Fibroblast of gingiva (primary cell): ENCODE data around the gene SPEM1.

Experiments
- DNase-seq: peaks from one replicate; pipeline ENCODE4 v3.0.0-alpha.2; 2011; ENCODE audit warnings: low read depth

SPEM1 gene

DNA sequence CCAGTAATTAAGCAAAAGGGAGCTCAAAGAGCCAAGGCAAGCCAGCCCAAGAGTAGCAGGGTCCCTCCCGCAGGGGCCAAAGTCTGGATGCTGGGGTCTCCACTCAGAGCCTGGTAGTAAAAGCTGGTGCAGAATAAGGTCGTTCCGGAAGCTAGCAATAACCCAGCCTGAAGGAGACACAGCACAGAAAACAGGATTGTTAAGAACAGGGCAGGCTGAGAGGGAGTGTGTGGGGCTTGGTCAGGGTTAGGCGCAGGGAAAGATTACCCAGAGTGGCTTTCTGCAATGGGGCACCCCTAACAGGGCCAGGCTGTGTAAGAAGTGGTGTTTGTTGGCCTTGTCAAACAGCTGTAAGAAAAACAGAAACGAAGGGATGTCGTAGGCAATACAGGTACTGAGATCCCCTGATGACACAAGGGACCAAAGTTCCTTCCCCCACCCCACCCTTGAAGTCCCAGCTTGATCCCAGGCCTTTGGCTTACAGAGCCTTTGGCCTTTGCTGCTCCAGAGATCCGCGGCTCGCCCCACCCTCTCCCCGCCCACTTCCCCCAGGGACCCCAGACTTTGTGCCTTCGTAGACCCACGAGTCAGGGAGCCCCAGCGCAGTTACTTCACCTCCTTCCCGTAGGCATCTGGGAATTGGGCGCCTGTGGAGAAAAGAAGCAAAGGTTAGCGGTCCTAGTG is 16.9 kb upstream of the SPEM1 start:
- DNase-seq: no peak

DNA sequence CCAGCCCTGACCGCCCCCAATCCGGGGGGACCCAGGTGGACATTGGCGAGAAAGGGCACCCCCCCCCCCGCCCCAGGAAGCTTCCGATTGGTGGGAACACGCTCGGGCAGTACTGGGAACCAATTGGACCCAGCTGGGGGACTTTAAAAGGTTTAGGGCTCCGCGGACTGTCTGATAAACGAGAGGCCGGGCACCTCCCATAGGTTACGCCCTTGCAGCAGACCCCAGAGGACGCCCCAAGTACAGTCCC is 16.5 kb upstream of the SPEM1 start:
- DNase-seq: no peak

DNA sequence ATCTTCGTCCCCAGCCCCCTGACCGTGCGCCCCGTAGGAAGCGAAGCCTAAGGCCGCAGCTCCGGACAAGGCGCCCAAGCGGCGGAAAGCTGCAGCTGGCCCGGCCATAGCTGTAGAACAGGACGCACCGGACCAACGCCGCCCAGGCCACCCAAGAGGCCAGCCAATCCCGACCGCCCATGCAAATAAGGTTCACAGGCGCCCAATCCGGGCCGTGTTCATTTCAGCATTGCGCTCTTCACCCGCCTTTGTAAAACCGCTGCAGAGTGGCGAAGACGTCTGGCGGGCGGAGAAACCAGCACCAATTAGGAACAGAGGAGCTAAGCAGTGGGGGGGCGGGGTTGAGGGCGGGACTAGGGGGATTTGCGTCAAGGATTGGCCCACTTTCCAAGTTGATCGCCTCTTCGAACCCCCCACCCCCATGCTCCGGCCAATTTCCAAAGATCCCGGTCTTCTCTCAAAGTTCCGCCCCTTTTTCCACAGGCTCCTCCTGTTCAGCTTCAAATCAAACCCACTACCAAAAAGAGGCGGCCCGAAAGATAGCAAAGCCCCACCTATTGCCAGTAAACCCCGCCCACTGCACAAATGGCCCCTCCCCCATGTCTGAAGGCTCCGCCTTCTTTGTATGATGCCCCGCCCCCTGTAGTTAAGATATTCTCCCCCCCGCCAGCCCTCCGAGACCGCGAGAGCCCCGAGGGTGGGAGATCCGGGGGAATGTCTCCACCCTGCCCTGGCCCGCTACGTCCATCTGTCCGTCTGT is 16.0 kb upstream of the SPEM1 start, which contains the start of gene TMEM256:
Gene TMEM256, minus strand, starts transcription at position 121 of the 760 bp plus-strand sequence. Its CDS starts 13 bp downstream, at position 108.
- peak; percentile 99 for DNase-seq

- peak; percentile 25 for DNase-seq
These were observed 15.3 kb upstream of the SPEM1 start for GRCh38 chr17:7404737-7405349.

GRCh38 chr17:7405350-7406234 is 14.5 kb upstream of the SPEM1 start:
- DNase-seq: no peak

- DNase-seq: no peak
These were observed 13.8 kb upstream of the SPEM1 start for GRCh38 chr17:7406235-7406825.

DNA sequence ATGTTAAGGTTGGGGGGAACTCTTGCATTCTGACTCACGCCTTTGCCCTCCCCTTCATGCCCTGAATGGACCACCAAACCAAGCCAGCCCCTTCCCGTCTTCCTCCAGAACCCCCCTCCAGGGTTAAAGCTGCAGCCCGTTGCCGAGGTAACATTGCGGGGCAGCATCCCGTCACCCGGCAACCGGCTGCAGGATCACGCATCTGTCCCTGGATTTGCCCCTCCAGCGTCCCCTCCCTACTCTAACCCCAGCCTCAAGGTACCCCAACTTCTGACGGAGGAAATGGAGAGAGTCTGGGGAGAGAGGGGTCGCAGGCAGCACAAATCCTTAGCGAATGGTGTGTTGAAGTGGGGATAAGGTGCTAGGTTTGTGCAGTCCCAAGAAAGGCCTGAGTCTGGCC is 13.0 kb upstream of the SPEM1 start:
- DNase-seq: no peak

DNA sequence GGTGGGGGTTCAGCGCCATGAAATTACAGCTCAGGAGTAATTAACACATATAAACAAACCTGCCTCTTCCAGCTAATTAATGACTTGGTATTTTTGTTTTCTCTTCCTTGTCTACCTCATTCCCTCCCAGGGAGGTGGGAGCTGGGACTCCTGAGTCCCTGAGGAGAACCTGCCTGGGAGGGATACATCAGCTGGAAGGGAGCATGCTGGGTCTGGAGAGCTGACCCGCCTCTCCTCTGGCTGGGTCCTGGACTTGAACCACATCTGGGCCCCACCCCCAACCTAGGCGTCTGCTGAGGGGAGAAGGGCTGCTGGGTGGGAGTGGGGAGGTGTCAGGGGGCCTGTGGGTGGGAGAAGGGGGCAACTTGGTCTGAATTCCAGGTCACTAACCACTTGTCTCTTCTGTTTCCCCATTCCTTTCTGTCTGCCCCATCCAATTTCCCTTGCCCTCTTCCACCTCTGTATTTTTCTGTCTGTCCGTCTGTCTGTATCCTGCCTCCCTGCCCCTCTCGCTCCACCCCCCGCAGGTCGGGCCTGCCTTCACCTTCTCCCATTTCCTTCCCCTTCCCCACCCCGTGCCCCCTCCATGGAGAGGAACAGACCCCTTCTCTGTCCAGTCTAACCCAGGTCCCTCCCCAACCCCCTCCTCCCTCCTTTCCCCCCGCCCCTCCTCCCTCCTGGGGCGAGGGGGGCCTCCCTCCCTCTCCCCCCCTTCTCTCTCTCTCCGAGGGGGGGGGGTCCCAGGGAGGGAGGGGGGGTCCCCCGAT is 12.5 kb upstream of the SPEM1 start, which contains the start of gene NLGN2:
Gene NLGN2, plus strand, starts transcription at position 361 of the 767 bp plus-strand sequence. CDS start 411 bp downstream, outside the sequence.
- DNase-seq: no peak

DNA sequence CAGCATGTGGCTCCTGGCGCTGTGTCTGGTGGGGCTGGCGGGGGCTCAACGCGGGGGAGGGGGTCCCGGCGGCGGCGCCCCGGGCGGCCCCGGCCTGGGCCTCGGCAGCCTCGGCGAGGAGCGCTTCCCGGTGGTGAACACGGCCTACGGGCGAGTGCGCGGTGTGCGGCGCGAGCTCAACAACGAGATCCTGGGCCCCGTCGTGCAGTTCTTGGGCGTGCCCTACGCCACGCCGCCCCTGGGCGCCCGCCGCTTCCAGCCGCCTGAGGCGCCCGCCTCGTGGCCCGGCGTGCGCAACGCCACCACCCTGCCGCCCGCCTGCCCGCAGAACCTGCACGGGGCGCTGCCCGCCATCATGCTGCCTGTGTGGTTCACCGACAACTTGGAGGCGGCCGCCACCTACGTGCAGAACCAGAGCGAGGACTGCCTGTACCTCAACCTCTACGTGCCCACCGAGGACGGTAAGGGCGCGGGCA is 11.8 kb upstream of the SPEM1 start:
- no peak for DNase-seq

GRCh38 chr17:7408863-7409262 is 11.3 kb upstream of the SPEM1 start:
- no peak for DNase-seq

DNA sequence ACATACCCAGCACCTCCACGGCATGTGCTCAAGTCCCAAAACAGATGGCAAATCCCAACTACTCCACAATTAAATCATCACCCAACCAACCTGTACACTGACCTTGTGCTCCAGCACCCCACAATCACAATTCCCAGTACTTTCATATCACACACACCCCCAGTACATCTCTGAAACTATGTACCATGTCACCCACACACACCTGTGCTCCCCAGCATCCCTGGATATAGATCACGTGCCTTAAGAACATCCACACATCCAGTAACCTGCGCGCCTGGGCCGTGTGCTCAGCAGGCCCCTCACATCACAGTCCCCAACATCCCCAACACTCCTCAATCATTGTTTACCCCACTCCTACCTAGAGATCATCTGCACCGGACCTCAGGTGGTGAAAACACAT is 10.4 kb upstream of the SPEM1 start:
- DNase-seq: no peak

DNA sequence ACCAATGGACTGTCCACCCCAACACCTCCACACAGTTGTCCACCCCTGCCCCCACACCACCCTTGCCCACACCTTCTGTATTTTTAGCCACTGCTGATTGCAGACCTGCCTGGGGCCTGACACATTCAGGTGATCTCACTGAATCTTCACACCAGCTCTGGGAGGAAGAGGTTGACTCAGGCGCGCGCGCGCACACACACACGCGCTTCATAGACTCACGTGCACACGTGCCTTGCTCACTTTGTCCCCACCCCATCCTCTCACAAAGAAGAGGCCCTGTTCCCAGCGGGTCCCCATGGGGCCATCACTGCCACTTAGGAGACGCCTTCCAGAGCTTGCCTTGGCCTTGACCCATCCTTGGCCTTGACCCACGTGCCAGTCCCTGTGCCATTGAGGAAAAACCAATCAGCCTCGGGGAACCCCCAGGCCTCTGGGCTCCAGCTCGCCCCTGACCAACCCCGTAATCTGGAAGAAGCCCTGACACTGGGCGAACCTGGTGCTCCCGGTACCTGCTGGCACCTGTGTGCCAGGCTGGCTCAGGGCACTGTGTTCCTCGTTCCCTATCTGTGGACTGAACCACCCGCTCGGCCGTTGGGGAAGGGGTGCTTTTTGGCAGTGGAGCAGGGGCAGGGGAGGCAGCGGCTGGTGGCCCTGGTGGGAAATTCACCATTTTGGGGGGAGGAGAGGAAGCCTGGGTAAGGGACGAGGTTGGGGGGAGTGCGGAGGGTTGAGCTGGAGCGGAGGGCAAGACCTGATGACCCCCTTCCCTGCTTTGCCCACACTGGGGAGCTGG is 9.3 kb upstream of the SPEM1 start:
- DNase-seq: no peak

- no peak for DNase-seq
These were observed 8.7 kb upstream of the SPEM1 start for GRCh38 chr17:7411427-7411750.

DNA sequence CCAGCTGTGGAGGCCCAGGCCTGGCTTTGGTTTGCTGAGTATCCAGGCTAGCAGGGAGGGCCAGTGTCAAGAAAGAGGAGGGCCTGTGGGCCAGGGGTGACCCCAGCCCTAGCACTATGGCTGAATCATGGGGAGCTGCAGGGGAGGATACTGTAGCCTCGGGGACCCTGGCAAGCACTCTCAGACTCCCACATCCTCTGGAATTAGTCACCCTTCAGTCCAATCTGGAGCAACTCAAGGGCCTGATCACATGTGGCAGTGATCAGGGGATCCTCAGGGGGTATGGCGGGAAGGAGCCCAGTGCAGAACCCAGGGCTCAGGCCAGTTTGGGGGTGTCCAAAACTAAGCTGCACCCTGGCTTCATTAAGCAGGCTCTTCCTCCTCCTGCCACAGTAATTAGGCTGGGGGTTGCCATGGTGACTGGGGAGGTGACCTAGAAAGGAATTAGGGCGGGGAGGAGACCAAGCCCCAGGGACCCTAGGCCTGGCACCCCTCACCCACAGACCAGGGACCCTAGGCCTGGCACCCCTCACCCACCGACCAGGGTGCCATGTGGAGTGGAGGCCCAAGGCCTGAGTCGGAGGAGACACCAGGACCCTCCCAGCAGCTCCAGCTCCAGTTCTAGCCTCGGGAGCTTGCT is 6.7 kb upstream of the SPEM1 start:
- peak; percentile 66 for DNase-seq

DNA sequence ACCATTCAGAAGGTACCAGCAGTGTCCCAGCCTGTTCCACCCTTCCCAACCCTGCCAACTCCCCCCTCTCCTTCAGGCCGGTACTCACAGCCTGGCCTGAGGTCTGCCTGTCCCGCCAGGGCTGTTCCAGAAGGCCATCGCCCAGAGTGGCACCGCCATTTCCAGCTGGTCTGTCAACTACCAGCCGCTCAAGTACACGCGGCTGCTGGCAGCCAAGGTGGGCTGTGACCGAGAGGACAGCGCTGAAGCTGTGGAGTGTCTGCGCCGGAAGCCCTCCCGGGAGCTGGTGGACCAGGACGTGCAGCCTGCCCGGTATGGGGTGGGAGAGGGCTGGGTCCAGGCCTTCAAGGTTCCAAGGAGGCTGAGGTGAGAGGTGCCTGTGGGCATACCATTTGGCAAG is 5.3 kb upstream of the SPEM1 start:
- DNase-seq: no peak

DNA sequence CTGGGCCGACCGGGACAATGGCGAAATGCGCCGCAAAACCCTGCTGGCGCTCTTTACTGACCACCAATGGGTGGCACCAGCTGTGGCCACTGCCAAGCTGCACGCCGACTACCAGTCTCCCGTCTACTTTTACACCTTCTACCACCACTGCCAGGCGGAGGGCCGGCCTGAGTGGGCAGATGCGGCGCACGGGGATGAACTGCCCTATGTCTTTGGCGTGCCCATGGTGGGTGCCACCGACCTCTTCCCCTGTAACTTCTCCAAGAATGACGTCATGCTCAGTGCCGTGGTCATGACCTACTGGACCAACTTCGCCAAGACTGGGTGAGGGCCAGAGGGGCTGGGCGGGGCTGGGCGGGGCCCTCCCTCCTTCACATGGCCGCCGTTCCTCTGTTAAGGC is 4.3 kb upstream of the SPEM1 start:
- DNase-seq: no peak

DNA sequence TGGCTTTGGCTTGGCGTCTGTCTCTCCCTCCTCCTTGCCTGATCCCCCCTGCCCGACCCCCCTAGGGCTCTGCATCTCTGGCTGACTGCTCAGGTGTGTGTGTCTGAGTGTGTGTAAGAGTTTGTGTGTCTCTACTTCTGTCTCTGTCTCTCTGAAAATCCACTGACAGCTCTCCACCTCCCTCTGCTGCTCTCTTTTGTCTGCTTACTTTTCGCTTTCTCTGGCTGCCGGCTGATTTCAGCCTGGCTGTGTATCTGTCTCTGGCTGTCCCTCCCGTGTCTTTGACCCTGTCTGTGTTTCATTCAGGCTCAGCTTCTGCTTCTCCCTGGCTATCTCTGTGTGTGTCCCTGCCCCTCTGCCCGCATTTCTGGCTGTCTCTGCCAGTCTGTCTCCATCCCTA is 3.8 kb upstream of the SPEM1 start:
- DNase-seq: no peak

- no peak for DNase-seq
These were observed 3.0 kb upstream of the SPEM1 start for GRCh38 chr17:7417056-7417655.

DNA sequence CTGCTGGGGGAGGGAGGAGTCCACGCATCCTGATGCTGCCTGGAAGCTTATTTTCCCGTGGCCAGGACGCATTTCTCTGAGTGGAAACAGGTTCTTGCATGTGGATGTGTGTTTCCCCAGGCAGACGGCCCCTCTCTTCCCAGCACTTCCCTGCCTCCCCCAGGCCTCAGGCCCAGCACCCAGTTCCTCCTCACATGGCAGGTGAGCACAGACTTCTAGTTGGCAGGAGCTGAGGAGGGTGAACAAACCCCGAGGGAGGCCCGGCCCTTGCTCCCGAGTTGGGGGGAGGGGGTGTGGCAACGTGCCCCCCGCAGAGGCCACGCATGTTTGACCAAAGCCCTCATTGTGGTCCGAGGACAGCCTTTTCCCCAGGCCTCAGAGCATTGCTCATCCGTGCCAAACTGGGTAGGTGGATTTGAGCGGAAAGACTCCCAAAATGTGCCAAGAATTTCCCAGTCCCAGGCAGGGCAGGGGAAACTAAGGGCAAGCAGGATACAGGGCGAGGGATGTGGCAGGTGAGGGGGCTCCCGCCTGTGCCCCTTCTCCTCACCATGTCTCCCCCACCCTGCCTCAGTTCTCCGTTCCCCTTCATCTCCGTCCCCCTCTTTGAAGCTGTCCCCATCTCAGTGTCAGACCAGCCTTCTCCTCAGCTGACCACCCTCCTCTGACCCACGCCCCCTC is 1.5 kb upstream of the SPEM1 start:
- no peak for DNase-seq
